Heart left ventricle (tissue), 13 donors: ENCODE data around the gene KCNK18.

Experiments
- POLR2A ChIP-seq, 2 donors: fragments of 450-650 bp; IDR thresholded peaks; one replicate each; pipeline ENCODE4 v1.6.1; 2017; ENCODE audit warnings: antibody characterized with exemption in 2 of 2, mild to moderate bottlenecking in 2 of 2, moderate library complexity in 2 of 2
- TF ChIP-seq, protein P1 (sequence below), 12 donors: fragments of 200-600 bp; sonication (generic) in 4 of 12; IDR thresholded peaks; one replicate each; pipeline versions ENCODE4 v1.5.0 to v1.8.0; 2018 to 2022; ENCODE audit warnings: antibody characterized with exemption in 12 of 12, mild to moderate bottlenecking in 5 of 12
- donor health status: ischemic (EF 13 %, LVEDD 7.1; RV severe dilation, severe dysfunction).
- donor health status: DM: no; HTN: yes; CAD: no.
- donor health status: DM: no; HTN: no; CAD: no.
- donor health status: ischemic (EF 25% LVEDD 6.9; RV normal size, moderate dysfunction).
- donor health status: ischemic (EF 25% LVEDD 5.7; RV mildly dilated, moderate dysfunction).
- donor health status: ischemic (EF 35%, LVEDD 5.7; RV mildly dilated, moderate dysfunction).
- donor health status: nonischemic (EF 11% LVEDD 7.7; RV severe dilation, severe dysfunction).
- donor health status: DM: yes; HTN: yes; CAD: no.
- donor health status: PGD.
- donor health status: ischemic (EF 29% LVEDD 5.4; RV normal size, mild dysfunction).
- donor health status: nonischemic (EF 23%, LVEDD 6.1; RV moderate dilation, normal function).

DNA sequence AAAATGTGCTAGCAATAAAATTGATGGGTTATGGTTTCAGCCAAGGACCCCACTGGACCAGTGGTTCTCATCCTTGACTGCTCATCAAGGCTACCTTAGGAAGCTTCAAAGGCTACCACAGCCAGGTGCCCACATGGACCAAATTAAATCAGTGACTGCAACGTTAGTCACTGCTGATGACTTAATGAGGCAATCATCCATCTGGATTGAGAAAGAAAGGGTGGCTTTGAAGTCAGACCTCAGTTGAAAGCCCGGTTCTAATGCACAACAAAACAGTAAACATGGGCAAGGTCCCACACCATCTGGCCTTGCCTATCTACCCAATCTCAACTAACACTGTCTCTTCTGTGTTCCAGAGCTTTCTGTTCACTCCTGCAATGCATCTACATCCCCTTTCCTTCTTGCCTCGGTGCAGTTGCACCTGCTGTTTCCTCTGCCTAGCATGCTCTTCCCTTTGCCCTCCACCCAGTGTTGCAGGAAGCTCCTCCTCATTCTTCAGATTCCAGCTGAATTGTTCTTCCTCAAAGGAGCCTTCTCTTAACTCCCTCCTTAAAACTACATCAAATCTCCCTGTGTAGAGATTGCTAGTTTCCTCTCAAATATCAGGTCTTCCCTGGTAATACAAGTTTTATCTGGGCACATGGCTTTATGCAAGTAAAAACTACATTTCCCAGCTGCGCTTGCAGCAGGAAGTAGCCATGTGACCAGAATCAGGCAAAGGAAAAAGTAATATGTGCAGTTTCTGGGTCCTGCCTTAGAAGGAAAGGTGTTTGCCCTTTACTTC lies 10.3 kb upstream of the KCNK18 start:
- TF ChIP-seq, protein P1, sequence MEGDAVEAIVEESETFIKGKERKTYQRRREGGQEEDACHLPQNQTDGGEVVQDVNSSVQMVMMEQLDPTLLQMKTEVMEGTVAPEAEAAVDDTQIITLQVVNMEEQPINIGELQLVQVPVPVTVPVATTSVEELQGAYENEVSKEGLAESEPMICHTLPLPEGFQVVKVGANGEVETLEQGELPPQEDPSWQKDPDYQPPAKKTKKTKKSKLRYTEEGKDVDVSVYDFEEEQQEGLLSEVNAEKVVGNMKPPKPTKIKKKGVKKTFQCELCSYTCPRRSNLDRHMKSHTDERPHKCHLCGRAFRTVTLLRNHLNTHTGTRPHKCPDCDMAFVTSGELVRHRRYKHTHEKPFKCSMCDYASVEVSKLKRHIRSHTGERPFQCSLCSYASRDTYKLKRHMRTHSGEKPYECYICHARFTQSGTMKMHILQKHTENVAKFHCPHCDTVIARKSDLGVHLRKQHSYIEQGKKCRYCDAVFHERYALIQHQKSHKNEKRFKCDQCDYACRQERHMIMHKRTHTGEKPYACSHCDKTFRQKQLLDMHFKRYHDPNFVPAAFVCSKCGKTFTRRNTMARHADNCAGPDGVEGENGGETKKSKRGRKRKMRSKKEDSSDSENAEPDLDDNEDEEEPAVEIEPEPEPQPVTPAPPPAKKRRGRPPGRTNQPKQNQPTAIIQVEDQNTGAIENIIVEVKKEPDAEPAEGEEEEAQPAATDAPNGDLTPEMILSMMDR (IDR thresholded peaks at IDR 0.05) = no peak
- TF ChIP-seq POLR2A (IDR thresholded peaks at IDR 0.05) = no peak
